HEK293 (cell line): ENCODE measurements around the gene ACOX2.

Source experiments
- PRDM1 ChIP-seq: fragments of 450-650 bp; formaldehyde crosslinking; IDR thresholded peaks from 2 replicates; pipeline ENCODE4; 2016; ENCODE audit warnings: missing biosample characterization, missing genetic modification characterization
- ZFP41 ChIP-seq: fragments of 450-650 bp; formaldehyde crosslinking; IDR thresholded peaks from 2 replicates; pipeline ENCODE4 v1.5.1; 2016; ENCODE audit warnings: missing biosample characterization, missing genetic modification characterization, borderline replicate concordance
- ZIC2 ChIP-seq: fragments of 450-650 bp; formaldehyde crosslinking; IDR thresholded peaks from 2 replicates; pipeline ENCODE4 v1.5.1; 2016; ENCODE audit warnings: missing biosample characterization, missing genetic modification characterization
- ZNF121 ChIP-seq: fragments of 450-650 bp; formaldehyde crosslinking; IDR thresholded peaks from 2 replicates; pipeline ENCODE4 v1.5.1; 2016; ENCODE audit warnings: missing biosample characterization, missing genetic modification characterization
- ZNF174 ChIP-seq: fragments of 450-650 bp; formaldehyde crosslinking; IDR thresholded peaks from 2 replicates; pipeline ENCODE4 v1.5.0; 2017; ENCODE audit warnings: missing biosample characterization, mild to moderate bottlenecking, missing genetic modification characterization
- ZNF311 ChIP-seq: fragments of 450-650 bp; formaldehyde crosslinking; IDR thresholded peaks from 2 replicates; pipeline ENCODE4 v1.5.1; 2017; ENCODE audit warnings: missing biosample characterization, missing genetic modification characterization, borderline replicate concordance
- ZNF394 ChIP-seq: fragments of 450-650 bp; formaldehyde crosslinking; IDR thresholded peaks from 2 replicates; pipeline ENCODE4 v1.5.1; 2016; ENCODE audit warnings: missing biosample characterization, missing genetic modification characterization, mild to moderate bottlenecking, moderate library complexity, borderline replicate concordance
- ZNF521 ChIP-seq: fragments of 450-650 bp; formaldehyde crosslinking; IDR thresholded peaks from 2 replicates; pipeline ENCODE4 v1.5.1; 2017; ENCODE audit warnings: missing biosample characterization, mild to moderate bottlenecking, missing genetic modification characterization
- ZNF660 ChIP-seq: fragments of 450-650 bp; IDR thresholded peaks from 2 replicates; pipeline ENCODE4 v1.5.1; 2018; ENCODE audit warnings: missing biosample characterization, mild to moderate bottlenecking, missing genetic modification characterization
- TF ChIP-seq, protein P1 (sequence below): fragments of 450-650 bp; formaldehyde crosslinking; IDR thresholded peaks from 2 replicates; pipeline ENCODE4 v1.5.1; 2016; ENCODE audit warnings: missing biosample characterization, missing genetic modification characterization
- TF ChIP-seq, protein P2 (sequence below): fragments of 450-650 bp; formaldehyde crosslinking; IDR thresholded peaks from 2 replicates; pipeline ENCODE4 v1.5.1; 2016; ENCODE audit warnings: missing biosample characterization, missing genetic modification characterization
- TF ChIP-seq, protein P3 (sequence below): IDR thresholded peaks from 2 replicates; pipeline ENCODE4 v1.6.1; 2011; ENCODE audit warnings: mild to moderate bottlenecking, low read depth, low read length, borderline replicate concordance
- TF ChIP-seq, protein P4 (sequence below): fragments of 450-650 bp; formaldehyde crosslinking; IDR thresholded peaks from 2 replicates; pipeline ENCODE4 v1.5.1; 2016; ENCODE audit warnings: missing biosample characterization, missing genetic modification characterization

DNA sequence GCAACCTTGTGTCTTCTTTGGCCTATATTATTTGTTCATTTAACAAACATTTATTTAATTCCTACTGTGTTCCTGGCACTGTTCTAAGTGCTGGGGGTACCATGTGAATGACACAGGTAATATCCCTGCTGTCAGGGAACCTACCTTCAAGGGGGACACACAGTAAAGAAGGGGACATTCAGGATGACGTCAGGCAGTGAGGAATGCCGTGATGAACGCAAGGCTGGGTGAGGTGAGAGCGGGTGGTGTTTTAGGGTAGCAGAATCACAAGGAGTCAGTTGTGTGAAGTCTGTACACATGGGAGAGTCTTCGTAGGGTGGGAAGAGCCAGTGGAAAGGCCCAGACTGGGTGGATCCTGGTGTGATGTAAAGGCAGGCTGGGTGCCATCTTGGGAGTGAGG is 41.9 kb upstream of the ACOX2 start:
- TF ChIP-seq ZFP41 (no peak), PRDM1 (tag by site-specific recombination) (no peak), ZNF394 (no peak), ZNF121 (tag by site-specific recombination) (no peak), ZIC2 (tag by site-specific recombination) (no peak), ZNF521 (tag by site-specific recombination) (no peak), ZNF660 (tag by site-specific recombination) (no peak), ZNF174 (tag by site-specific recombination) (no peak), ZNF311 (tag by site-specific recombination) (no peak)
- TF ChIP-seq, protein P1, sequence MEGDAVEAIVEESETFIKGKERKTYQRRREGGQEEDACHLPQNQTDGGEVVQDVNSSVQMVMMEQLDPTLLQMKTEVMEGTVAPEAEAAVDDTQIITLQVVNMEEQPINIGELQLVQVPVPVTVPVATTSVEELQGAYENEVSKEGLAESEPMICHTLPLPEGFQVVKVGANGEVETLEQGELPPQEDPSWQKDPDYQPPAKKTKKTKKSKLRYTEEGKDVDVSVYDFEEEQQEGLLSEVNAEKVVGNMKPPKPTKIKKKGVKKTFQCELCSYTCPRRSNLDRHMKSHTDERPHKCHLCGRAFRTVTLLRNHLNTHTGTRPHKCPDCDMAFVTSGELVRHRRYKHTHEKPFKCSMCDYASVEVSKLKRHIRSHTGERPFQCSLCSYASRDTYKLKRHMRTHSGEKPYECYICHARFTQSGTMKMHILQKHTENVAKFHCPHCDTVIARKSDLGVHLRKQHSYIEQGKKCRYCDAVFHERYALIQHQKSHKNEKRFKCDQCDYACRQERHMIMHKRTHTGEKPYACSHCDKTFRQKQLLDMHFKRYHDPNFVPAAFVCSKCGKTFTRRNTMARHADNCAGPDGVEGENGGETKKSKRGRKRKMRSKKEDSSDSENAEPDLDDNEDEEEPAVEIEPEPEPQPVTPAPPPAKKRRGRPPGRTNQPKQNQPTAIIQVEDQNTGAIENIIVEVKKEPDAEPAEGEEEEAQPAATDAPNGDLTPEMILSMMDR (tag by site-specific recombination) = no peak
- TF ChIP-seq, protein P2, sequence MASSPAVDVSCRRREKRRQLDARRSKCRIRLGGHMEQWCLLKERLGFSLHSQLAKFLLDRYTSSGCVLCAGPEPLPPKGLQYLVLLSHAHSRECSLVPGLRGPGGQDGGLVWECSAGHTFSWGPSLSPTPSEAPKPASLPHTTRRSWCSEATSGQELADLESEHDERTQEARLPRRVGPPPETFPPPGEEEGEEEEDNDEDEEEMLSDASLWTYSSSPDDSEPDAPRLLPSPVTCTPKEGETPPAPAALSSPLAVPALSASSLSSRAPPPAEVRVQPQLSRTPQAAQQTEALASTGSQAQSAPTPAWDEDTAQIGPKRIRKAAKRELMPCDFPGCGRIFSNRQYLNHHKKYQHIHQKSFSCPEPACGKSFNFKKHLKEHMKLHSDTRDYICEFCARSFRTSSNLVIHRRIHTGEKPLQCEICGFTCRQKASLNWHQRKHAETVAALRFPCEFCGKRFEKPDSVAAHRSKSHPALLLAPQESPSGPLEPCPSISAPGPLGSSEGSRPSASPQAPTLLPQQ = no peak
- TF ChIP-seq, protein P3, sequence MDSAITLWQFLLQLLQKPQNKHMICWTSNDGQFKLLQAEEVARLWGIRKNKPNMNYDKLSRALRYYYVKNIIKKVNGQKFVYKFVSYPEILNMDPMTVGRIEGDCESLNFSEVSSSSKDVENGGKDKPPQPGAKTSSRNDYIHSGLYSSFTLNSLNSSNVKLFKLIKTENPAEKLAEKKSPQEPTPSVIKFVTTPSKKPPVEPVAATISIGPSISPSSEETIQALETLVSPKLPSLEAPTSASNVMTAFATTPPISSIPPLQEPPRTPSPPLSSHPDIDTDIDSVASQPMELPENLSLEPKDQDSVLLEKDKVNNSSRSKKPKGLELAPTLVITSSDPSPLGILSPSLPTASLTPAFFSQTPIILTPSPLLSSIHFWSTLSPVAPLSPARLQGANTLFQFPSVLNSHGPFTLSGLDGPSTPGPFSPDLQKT = no peak
- TF ChIP-seq, protein P4, sequence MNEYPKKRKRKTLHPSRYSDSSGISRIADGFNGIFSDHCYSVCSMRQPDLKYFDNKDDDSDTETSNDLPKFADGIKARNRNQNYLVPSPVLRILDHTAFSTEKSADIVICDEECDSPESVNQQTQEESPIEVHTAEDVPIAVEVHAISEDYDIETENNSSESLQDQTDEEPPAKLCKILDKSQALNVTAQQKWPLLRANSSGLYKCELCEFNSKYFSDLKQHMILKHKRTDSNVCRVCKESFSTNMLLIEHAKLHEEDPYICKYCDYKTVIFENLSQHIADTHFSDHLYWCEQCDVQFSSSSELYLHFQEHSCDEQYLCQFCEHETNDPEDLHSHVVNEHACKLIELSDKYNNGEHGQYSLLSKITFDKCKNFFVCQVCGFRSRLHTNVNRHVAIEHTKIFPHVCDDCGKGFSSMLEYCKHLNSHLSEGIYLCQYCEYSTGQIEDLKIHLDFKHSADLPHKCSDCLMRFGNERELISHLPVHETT (tag by site-specific recombination) = no peak
